PC-3 (cell line): ENCODE measurements around the gene LCP1. TPM values are rescaled to one million over a fixed set of nuclear protein-coding genes. Genes with fewer than 3 reads are reported as not detected.

Experiments used
- ATAC-seq: fragments of 200-7000 bp; cut with Tn5 transposase; 2 replicates; pipeline ENCODE4 v1.9.1; 2020; ENCODE audit warnings: mild to moderate bottlenecking, moderate library complexity
- BruUV-seq: library from RNA; stranded (reverse); fragments of 400-500 nt; replicated peaks from 2 replicates; lab custom pipeline; 2021; lab: Mats Ljungman, UMichigan
- CTCF ChIA-PET: fragments of 300-600 bp; sonication (Branson Sonifier 250); formaldehyde crosslinking; loops from one replicate; lab custom pipeline; 2022; ENCODE audit warnings: antibody characterized with exemption; lab: Charles Lee
- POLR2A ChIA-PET: fragments of 300-600 bp; sonication (Branson Sonifier 250); formaldehyde crosslinking; loops from one replicate; lab custom pipeline; 2022; ENCODE audit warnings: antibody characterized with exemption; ENCODE audit not compliant: unreplicated experiment; lab: Charles Lee
- DNase-seq: peaks from one replicate; pipeline ENCODE4 v3.0.0-alpha.2; 2015
- H2AFZ ChIP-seq: fragments of 300-600 bp; sonication (generic); 2 replicates; pipeline ENCODE4 v1.6.0; 2016; ENCODE audit warnings: antibody characterized with exemption, low read length
- H3F3A ChIP-seq: fragments of 300-600 bp; sonication (generic); one replicate; pipeline ENCODE4 v1.6.0; 2017; ENCODE audit warnings: antibody characterized with exemption, low read length, control low read depth, mild to moderate bottlenecking; ENCODE audit not compliant: unreplicated experiment
- H3K27ac ChIP-seq: fragments of 300-600 bp; sonication (generic); 2 replicates; pipeline ENCODE4 v1.5.1; 2016; ENCODE audit warnings: mild to moderate bottlenecking, low read length
- H3K27me3 ChIP-seq: fragments of 300-600 bp; sonication (generic); 2 replicates; pipeline ENCODE4 v1.6.1; 2016; ENCODE audit warnings: low read length, mixed read lengths
- H3K36me3 ChIP-seq: fragments of 300-600 bp; sonication (generic); 2 replicates; pipeline ENCODE4 v1.6.1; 2016; ENCODE audit warnings: low read depth, mixed run types, low read length, mixed read lengths
- H3K4me1 ChIP-seq: fragments of 300-600 bp; sonication (generic); 2 replicates; pipeline ENCODE4 v1.5.1; 2016; ENCODE audit warnings: low read length; ENCODE audit not compliant: insufficient read depth
- H3K4me2 ChIP-seq: fragments of 300-600 bp; sonication (generic); 2 replicates; pipeline ENCODE4 v1.6.0; 2016; ENCODE audit warnings: low read length
- H3K4me3 ChIP-seq: fragments of 300-600 bp; sonication (generic); 2 replicates; pipeline ENCODE4 v1.5.1; 2016; ENCODE audit warnings: mild to moderate bottlenecking, low read length, mixed read lengths
- H3K79me2 ChIP-seq: fragments of 300-600 bp; sonication (generic); 2 replicates; pipeline ENCODE4 v1.6.1; 2017; ENCODE audit warnings: low read length, mixed read lengths
- H3K9ac ChIP-seq: fragments of 300-600 bp; sonication (generic); 2 replicates; pipeline ENCODE4 v1.6.0; 2016; ENCODE audit warnings: mild to moderate bottlenecking, low read length
- H3K9me2 ChIP-seq: fragments of 300-600 bp; sonication (generic); replicated peaks from 2 replicates; pipeline ENCODE4 v1.6.1; 2016; ENCODE audit warnings: mixed run types, low read length, mixed read lengths
- H3K9me3 ChIP-seq: fragments of 300-600 bp; sonication (generic); 2 replicates; pipeline ENCODE4 v1.6.1; 2016; ENCODE audit warnings: low read length, mixed read lengths
- H4K20me1 ChIP-seq: fragments of 300-600 bp; sonication (generic); 2 replicates; pipeline ENCODE4 v1.6.1; 2016; ENCODE audit warnings: low read length, mixed read lengths
- EZH2 ChIP-seq: fragments of 300-600 bp; sonication (generic); IDR thresholded peaks from one replicate; pipeline ENCODE4 v1.6.1; 2017; ENCODE audit warnings: antibody characterized with exemption, mild to moderate bottlenecking, low read length; ENCODE audit not compliant: unreplicated experiment
- EZH2phosphoT487 ChIP-seq: fragments of 300-600 bp; sonication (generic); IDR thresholded peaks from 2 replicates; pipeline ENCODE4 v1.6.1; 2018; ENCODE audit warnings: mild to moderate bottlenecking, antibody characterized with exemption, low read length, borderline replicate concordance
- intact Hi-C: fragments of 100-400 bp; cut with micrococcal nuclease; formaldehyde crosslinking; loops from 2 replicates; pipeline ENCODE4 v1.9.0; 2023
- total RNA-seq: library from RNA; depleted of rRNA; stranded (reverse); fragments of >200 nt; gene quantifications from 2 replicates; pipeline ENCODE4 v1.2.3, GENCODE V29; 2014
- TF ChIP-seq, protein P1 (sequence below): fragments of 300-600 bp; sonication (generic); conservative IDR thresholded peaks from 2 replicates; pipeline ENCODE4 v1.5.1; 2017; ENCODE audit warnings: antibody characterized with exemption, low read depth, mild to moderate bottlenecking, low read length

Gene LCP1
- total RNA-seq, 1 experiment from 2014 or later, result 143 TPM

DNA sequence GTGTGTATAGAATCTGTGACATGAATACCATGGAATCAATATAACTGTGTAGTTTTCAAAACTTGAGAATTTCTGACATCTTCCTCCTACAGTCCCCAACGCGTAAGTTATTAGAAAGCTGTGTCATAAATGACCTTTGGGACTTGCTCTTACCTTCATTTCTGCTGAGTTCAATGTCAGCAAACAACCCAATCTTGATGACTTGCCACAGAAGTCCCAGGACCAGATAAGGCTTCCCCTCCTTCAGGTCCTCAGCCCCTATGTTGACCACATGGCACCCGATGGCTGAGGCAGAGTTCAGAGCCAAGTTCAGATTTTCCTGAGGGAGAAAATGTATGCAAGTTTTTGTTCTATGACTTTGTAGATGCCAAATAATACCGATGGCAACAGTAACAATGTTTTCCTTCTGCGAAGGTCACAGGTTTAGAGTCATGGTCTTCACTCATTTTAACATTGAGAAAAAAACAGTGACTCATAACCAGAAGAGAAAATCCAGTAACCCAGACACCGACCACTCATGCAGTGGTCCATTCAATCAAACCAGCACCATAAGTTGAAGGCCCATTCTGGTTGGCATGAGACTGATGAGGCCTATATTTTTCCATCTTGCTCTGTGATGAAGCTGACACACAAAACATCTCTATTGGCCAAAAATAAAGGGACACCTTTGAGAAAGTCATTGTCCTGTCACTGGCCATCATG, 29.2 kb downstream of the LCP1 start:
- POLR2A ChIA-PET, result no interaction called here
- no peaks in the 10 kb centered on the region for H3K9me2 ChIP-seq
- H3F3A ChIP-seq, result no peaks in the 10 kb centered on the region
- intact Hi-C loops, result no loop called here
- H3K79me2 ChIP-seq, result no peaks in the 10 kb centered on the region
- no peaks in the 10 kb centered on the region for H3K27me3 ChIP-seq
- DNase-seq, result no peak
- no TSS peak for BruUV-seq
- peaks cover 48% of the 10 kb centered on the region for H3K36me3 ChIP-seq
- no peaks in the 10 kb centered on the region for H3K9me3 ChIP-seq
- no peak overlapping the region for H2AFZ ChIP-seq
- ATAC-seq, result no peak
- TF ChIP-seq, protein P1, sequence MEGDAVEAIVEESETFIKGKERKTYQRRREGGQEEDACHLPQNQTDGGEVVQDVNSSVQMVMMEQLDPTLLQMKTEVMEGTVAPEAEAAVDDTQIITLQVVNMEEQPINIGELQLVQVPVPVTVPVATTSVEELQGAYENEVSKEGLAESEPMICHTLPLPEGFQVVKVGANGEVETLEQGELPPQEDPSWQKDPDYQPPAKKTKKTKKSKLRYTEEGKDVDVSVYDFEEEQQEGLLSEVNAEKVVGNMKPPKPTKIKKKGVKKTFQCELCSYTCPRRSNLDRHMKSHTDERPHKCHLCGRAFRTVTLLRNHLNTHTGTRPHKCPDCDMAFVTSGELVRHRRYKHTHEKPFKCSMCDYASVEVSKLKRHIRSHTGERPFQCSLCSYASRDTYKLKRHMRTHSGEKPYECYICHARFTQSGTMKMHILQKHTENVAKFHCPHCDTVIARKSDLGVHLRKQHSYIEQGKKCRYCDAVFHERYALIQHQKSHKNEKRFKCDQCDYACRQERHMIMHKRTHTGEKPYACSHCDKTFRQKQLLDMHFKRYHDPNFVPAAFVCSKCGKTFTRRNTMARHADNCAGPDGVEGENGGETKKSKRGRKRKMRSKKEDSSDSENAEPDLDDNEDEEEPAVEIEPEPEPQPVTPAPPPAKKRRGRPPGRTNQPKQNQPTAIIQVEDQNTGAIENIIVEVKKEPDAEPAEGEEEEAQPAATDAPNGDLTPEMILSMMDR, result no peak
- TF ChIP-seq EZH2phosphoT487, result no peak
- no peak for TF ChIP-seq EZH2
- no peak overlapping the region for H3K4me3 ChIP-seq
- peaks cover 10% of the 10 kb centered on the region; the same call in 1 of the 2 replicates for H3K4me1 ChIP-seq
- no peak overlapping the region for H3K9ac ChIP-seq
- no peak overlapping the region for H3K4me2 ChIP-seq
- no peak overlapping the region for H3K27ac ChIP-seq
- H4K20me1 ChIP-seq, result no peaks in the 10 kb centered on the region
- CTCF ChIA-PET, result no interaction called here

DNA sequence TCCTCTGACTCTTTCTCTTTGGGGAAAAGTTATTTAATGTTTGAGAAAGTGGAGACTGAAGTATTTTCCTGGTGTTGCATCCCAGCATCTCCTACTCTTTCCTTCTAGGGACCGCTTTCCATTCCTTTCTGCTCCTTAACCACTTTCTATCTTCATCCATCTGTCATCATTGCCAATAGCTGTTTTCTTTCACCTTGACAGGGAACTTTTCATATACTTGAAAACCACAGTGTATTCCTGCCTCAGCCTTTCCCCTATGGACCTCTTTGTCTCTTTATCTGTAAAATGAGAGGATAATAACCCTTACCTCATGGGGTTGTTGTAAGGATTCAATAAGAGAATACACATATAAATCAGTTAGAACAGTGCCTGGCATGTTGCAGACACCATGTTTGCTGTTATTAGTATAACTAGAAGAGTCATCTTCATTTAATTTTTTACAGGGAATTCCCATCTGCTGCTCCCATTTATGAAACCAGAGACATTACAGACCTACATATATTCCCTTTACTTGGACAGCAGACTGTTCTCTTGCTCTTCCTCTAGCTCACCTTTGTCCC, 31.8 kb downstream of the LCP1 start:
- no TSS peak for BruUV-seq
- peaks cover 49% of the 10 kb centered on the region; the same call in 1 of the 2 replicates for H3K36me3 ChIP-seq
- no peak for DNase-seq
- H2AFZ ChIP-seq, result no peak overlapping the region
- H3F3A ChIP-seq, result no peaks in the 10 kb centered on the region
- CTCF ChIA-PET, result no interaction called here
- no peaks in the 10 kb centered on the region for H4K20me1 ChIP-seq
- 0 out of 2 replicates have a peak, but pooled peaks have one; percentile 24 for ATAC-seq
- H3K9ac ChIP-seq, result no peak overlapping the region
- no peaks in the 10 kb centered on the region for H3K9me2 ChIP-seq
- no peaks in the 10 kb centered on the region for H3K9me3 ChIP-seq
- intact Hi-C loops, result no loop called here
- H3K79me2 ChIP-seq, result no peaks in the 10 kb centered on the region
- H3K27me3 ChIP-seq, result no peaks in the 10 kb centered on the region
- peak overlapping the region; percentile 38 for H3K27ac ChIP-seq
- POLR2A ChIA-PET, result interaction anchor here (0.6 kb wide), 1 partner anchor 1689 kb away, joined by 4 read pairs; no protein-coding TSS in a partner anchor
- H3K4me3 ChIP-seq, result no peak overlapping the region
- TF ChIP-seq, protein P1, result no peak
- TF ChIP-seq EZH2phosphoT487 (no peak), EZH2 (no peak)
- H3K4me1 ChIP-seq, result peaks cover 10% of the 10 kb centered on the region; the same call in 1 of the 2 replicates
- no peak overlapping the region for H3K4me2 ChIP-seq
